Measurements from ENCODE around the gene KRTAP5-11.
"Not testable (repeated sequence)": the region's sequence is repeated elsewhere in the genome, so short reads cannot be mapped to it uniquely, and the experiment has no call there.

DNA sequence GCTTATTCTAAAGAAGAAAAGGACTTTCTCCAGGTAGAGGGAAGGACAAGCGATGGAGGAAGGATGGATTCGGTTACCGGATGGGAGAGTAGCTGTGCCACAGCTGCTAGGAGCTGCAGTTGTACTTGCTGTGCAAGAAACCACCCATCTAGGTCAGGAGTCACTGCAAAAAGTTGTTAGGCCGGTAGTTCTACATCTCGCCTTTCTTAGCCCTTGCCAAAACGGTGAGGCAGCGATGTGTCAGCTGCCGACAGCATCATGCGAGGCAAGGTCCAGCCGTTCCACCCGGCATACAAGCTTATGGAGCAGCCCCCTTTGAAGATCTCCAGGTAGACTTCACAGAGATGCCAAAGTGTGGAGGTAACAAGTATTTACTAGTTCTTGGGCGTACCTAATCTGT lies 32.3 kb upstream of the KRTAP5-11 start:
- TF ChIP-seq, protein P1, sequence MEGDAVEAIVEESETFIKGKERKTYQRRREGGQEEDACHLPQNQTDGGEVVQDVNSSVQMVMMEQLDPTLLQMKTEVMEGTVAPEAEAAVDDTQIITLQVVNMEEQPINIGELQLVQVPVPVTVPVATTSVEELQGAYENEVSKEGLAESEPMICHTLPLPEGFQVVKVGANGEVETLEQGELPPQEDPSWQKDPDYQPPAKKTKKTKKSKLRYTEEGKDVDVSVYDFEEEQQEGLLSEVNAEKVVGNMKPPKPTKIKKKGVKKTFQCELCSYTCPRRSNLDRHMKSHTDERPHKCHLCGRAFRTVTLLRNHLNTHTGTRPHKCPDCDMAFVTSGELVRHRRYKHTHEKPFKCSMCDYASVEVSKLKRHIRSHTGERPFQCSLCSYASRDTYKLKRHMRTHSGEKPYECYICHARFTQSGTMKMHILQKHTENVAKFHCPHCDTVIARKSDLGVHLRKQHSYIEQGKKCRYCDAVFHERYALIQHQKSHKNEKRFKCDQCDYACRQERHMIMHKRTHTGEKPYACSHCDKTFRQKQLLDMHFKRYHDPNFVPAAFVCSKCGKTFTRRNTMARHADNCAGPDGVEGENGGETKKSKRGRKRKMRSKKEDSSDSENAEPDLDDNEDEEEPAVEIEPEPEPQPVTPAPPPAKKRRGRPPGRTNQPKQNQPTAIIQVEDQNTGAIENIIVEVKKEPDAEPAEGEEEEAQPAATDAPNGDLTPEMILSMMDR (conservative IDR thresholded peaks at IDR 0.05 in 1 of 2, IDR thresholded peaks at IDR 0.05 in 1 of 2; ENCODE audit: extremely low read depth in 1 of 2, insufficient read depth in 1 of 2, low read depth in 1 of 2, low read length in 2 of 2) = not testable (repeated sequence)
- TF ChIP-seq EZH2 (IDR thresholded peaks at IDR 0.05; ENCODE audit: borderline replicate concordance, low read length) = not testable (repeated sequence)

All from mammary epithelial cell (primary cell).